ENCODE data around the gene TCEA2. TPM values are rescaled to one million over a fixed set of nuclear protein-coding genes. Genes with fewer than 3 reads are reported as not detected.
A peak's percentile ranks its signal among the peaks of the same experiment; 100 is the strongest.

Gene TCEA2
- polyA plus RNA-seq, 1 donor from 2014 or later = 87.7 TPM

DNA sequence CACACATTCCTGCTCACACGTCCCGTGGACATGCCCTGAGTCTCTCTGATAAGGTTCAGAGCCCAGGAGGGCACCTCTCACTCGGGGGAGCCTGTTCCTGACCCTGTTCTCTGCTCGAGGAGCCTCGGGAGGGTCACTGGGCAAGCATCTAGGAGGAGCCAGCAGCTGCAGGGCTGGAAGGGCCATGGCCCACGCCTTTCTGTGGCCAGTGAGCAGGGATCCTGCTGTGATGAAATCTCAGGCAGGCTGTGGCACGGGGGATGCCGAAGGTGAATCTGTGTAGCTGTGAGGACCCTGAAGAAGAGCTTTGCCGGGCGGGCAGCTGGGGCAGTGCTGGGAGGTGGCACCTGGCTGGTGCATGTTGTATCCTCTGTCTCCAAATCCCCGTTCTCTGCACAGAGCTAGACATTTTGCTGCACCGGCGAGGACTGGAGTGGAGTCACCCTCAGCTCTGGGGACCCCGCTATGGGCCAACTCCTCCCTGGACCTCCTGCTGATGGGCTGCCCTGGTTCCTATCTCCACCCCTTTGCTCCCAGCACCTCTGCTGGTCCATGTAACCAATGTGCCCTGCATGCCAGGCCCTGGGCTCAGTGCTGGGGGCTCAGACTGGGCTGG, 51.5 kb downstream of the TCEA2 start:
- Histone ChIP-seq H3K27me3 (ENCODE audit: insufficient read depth, low read depth, low read length) (no peaks in the 10 kb centered on the region), H4K20me1 (ENCODE audit: insufficient read depth) (no peaks in the 10 kb centered on the region), H3K9me3 (ENCODE audit: low read length) (no peaks in the 10 kb centered on the region), H3K79me2 (replicated peaks; ENCODE audit: insufficient read depth, low read length) (no peaks in the 10 kb centered on the region), H3K4me3 (ENCODE audit: low read length) (no peak overlapping the region), H2AFZ (ENCODE audit: low read depth, low read length) (no peak overlapping the region), H3K9ac (ENCODE audit: low read length) (no peak overlapping the region), H3K4me2 (ENCODE audit: low read length) (no peak overlapping the region), H3K9me2 (ENCODE audit: insufficient read depth, low read length) (no peaks in the 10 kb centered on the region), H3K36me3 (ENCODE audit: insufficient read depth, low read length) (no peaks in the 10 kb centered on the region), H3F3A (ENCODE audit: insufficient read depth, low read length, poor library complexity, severe bottlenecking) (no peaks in the 10 kb centered on the region), H3K27ac (ENCODE audit: low read length) (no peak overlapping the region)
- TF ChIP-seq SMC3 (conservative IDR thresholded peaks at IDR 0.05; ENCODE audit: poor library complexity) (no peak), POLR2AphosphoS5 (IDR thresholded peaks at IDR 0.05) (no peak), EZH2 (IDR thresholded peaks at IDR 0.05; ENCODE audit: borderline replicate concordance, insufficient read depth, low read length, poor library complexity, severe bottlenecking) (no peak), EP300 (conservative IDR thresholded peaks at IDR 0.05; ENCODE audit: poor library complexity, severe bottlenecking) (no peak), RAD21 (conservative IDR thresholded peaks at IDR 0.05) (no peak), TAF1 (IDR thresholded peaks at IDR 0.05; ENCODE audit: low read depth) (no peak), MXI1 (conservative IDR thresholded peaks at IDR 0.05; ENCODE audit: poor library complexity, severe bottlenecking) (no peak)
- TF ChIP-seq, protein P1, sequence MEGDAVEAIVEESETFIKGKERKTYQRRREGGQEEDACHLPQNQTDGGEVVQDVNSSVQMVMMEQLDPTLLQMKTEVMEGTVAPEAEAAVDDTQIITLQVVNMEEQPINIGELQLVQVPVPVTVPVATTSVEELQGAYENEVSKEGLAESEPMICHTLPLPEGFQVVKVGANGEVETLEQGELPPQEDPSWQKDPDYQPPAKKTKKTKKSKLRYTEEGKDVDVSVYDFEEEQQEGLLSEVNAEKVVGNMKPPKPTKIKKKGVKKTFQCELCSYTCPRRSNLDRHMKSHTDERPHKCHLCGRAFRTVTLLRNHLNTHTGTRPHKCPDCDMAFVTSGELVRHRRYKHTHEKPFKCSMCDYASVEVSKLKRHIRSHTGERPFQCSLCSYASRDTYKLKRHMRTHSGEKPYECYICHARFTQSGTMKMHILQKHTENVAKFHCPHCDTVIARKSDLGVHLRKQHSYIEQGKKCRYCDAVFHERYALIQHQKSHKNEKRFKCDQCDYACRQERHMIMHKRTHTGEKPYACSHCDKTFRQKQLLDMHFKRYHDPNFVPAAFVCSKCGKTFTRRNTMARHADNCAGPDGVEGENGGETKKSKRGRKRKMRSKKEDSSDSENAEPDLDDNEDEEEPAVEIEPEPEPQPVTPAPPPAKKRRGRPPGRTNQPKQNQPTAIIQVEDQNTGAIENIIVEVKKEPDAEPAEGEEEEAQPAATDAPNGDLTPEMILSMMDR (IDR thresholded peaks at IDR 0.05; ENCODE audit: poor library complexity, severe bottlenecking) = no peak
- TF ChIP-seq, protein P2, sequence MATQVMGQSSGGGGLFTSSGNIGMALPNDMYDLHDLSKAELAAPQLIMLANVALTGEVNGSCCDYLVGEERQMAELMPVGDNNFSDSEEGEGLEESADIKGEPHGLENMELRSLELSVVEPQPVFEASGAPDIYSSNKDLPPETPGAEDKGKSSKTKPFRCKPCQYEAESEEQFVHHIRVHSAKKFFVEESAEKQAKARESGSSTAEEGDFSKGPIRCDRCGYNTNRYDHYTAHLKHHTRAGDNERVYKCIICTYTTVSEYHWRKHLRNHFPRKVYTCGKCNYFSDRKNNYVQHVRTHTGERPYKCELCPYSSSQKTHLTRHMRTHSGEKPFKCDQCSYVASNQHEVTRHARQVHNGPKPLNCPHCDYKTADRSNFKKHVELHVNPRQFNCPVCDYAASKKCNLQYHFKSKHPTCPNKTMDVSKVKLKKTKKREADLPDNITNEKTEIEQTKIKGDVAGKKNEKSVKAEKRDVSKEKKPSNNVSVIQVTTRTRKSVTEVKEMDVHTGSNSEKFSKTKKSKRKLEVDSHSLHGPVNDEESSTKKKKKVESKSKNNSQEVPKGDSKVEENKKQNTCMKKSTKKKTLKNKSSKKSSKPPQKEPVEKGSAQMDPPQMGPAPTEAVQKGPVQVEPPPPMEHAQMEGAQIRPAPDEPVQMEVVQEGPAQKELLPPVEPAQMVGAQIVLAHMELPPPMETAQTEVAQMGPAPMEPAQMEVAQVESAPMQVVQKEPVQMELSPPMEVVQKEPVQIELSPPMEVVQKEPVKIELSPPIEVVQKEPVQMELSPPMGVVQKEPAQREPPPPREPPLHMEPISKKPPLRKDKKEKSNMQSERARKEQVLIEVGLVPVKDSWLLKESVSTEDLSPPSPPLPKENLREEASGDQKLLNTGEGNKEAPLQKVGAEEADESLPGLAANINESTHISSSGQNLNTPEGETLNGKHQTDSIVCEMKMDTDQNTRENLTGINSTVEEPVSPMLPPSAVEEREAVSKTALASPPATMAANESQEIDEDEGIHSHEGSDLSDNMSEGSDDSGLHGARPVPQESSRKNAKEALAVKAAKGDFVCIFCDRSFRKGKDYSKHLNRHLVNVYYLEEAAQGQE (IDR thresholded peaks at IDR 0.05; ENCODE audit: borderline replicate concordance) = no peak

DNA sequence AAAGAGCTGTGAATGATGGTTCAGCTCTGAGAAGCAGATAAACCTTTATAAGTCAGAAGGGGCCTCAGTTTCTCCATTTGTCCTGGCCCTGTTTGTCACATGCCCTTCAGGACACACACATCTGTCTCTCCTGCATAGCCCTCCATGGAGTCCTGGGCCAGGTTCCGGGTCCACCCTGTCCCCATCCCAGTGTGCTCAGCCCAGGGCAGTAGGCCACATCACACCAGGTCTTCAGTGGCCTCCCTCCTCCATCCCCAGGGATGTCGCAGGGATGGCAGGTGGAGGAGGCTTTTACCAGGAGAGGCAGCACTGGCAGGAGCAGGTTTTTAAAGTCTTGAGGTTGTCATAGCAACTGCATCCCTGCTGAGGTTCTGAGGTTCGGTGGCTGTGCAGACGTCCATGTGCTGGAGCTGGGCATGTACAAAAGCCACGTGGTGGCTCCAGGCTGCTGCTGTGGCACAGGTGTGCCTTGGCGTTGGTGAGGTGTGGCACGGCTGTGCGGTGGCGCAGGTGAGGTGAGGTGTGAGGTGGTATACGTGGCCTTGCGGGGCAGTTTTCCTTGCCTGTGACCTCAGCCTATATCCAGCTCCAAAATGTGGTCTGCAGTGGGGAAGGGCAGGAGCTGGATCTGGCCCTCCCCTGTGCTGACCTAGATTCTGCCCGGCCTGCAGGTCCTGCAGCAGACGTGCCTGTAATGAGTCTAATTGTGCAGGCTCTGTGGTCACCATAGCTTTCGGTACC, 52.3 kb downstream of the TCEA2 start:
- Histone ChIP-seq H3K27ac (ENCODE audit: low read length) (peak overlapping the region; percentile 14), H3K4me2 (ENCODE audit: low read length) (peak overlapping the region; percentile 47), H3K4me3 (ENCODE audit: low read length) (peak overlapping the region; percentile 38), H3F3A (ENCODE audit: insufficient read depth, low read length, poor library complexity, severe bottlenecking) (no peaks in the 10 kb centered on the region), H4K20me1 (ENCODE audit: insufficient read depth) (no peaks in the 10 kb centered on the region), H3K9me2 (ENCODE audit: insufficient read depth, low read length) (no peaks in the 10 kb centered on the region), H3K9ac (ENCODE audit: low read length) (peak overlapping the region; percentile 14), H3K36me3 (ENCODE audit: insufficient read depth, low read length) (no peaks in the 10 kb centered on the region), H3K9me3 (ENCODE audit: low read length) (no peaks in the 10 kb centered on the region), H2AFZ (ENCODE audit: low read depth, low read length) (no peak overlapping the region), H3K27me3 (ENCODE audit: insufficient read depth, low read depth, low read length) (no peaks in the 10 kb centered on the region), H3K79me2 (replicated peaks; ENCODE audit: insufficient read depth, low read length) (no peaks in the 10 kb centered on the region)
- TF ChIP-seq EP300 (conservative IDR thresholded peaks at IDR 0.05; ENCODE audit: poor library complexity, severe bottlenecking) (no peak), EZH2 (IDR thresholded peaks at IDR 0.05; ENCODE audit: borderline replicate concordance, insufficient read depth, low read length, poor library complexity, severe bottlenecking) (no peak), TAF1 (IDR thresholded peaks at IDR 0.05; ENCODE audit: low read depth) (no peak), POLR2AphosphoS5 (IDR thresholded peaks at IDR 0.05) (peak; percentile 42), MXI1 (conservative IDR thresholded peaks at IDR 0.05; ENCODE audit: poor library complexity, severe bottlenecking) (peak; percentile 80), SMC3 (conservative IDR thresholded peaks at IDR 0.05; ENCODE audit: poor library complexity) (peak; percentile 39), RAD21 (conservative IDR thresholded peaks at IDR 0.05) (no peak)
- TF ChIP-seq, protein P2 (IDR thresholded peaks at IDR 0.05; ENCODE audit: borderline replicate concordance) = no peak
- TF ChIP-seq, protein P1 (IDR thresholded peaks at IDR 0.05; ENCODE audit: poor library complexity, severe bottlenecking) = peak; percentile 35
